ENCODE measurements around the gene LRRC36.

The LRRC36 gene

GRCh38 chr16:67294171-67294757 lies 32.4 kb upstream of the LRRC36 start:
- Histone ChIP-seq H3K27me3 (no peaks in the 10 kb centered on the region), H3K9ac (no peak overlapping the region), H3K4me1 (peaks cover 5% of the 10 kb centered on the region), H3K4me3 (no peak overlapping the region), H4K20me1 (no peaks in the 10 kb centered on the region), H3K9me3 (no peaks in the 10 kb centered on the region), H3K27ac (no peak overlapping the region), H3K36me3 (no peaks in the 10 kb centered on the region), H3K4me2 (no peak overlapping the region)
- TF ChIP-seq Cebpa-rat (IDR thresholded peaks at IDR 0.05): no peak

GRCh38 chr16:67294938-67295361 lies 31.7 kb upstream of the LRRC36 start:
- Histone ChIP-seq H3K4me1 (no peaks in the 10 kb centered on the region; the same call in 1 of the 2 replicates), H3K9ac (no peak overlapping the region), H4K20me1 (no peaks in the 10 kb centered on the region), H3K4me3 (no peak overlapping the region), H3K27me3 (no peaks in the 10 kb centered on the region), H3K36me3 (no peaks in the 10 kb centered on the region), H3K27ac (no peak overlapping the region), H3K9me3 (no peaks in the 10 kb centered on the region), H3K4me2 (no peak overlapping the region)
- no peak for TF ChIP-seq Cebpa-rat (IDR thresholded peaks at IDR 0.05)

- Histone ChIP-seq H3K4me3 (no peak overlapping the region), H3K27me3 (no peaks in the 10 kb centered on the region), H3K4me1 (no peaks in the 10 kb centered on the region), H3K4me2 (no peak overlapping the region), H3K36me3 (no peaks in the 10 kb centered on the region), H3K9me3 (no peaks in the 10 kb centered on the region), H4K20me1 (no peaks in the 10 kb centered on the region), H3K27ac (no peak overlapping the region), H3K9ac (no peak overlapping the region)
- no peak for TF ChIP-seq Cebpa-rat (IDR thresholded peaks at IDR 0.05)
These were observed 30.2 kb upstream of the LRRC36 start for GRCh38 chr16:67296420-67296819.

- no peaks in the 10 kb centered on the region for H3K36me3 ChIP-seq
- no peak overlapping the region for H3K4me2 ChIP-seq
- no peaks in the 10 kb centered on the region for H4K20me1 ChIP-seq
- no peaks in the 10 kb centered on the region for H3K4me1 ChIP-seq
- no peak for TF ChIP-seq Cebpa-rat (IDR thresholded peaks at IDR 0.05)
- no peak overlapping the region for H3K9ac ChIP-seq
- H3K9me3 ChIP-seq: no peaks in the 10 kb centered on the region
- H3K27ac ChIP-seq: no peak overlapping the region
- no peaks in the 10 kb centered on the region for H3K27me3 ChIP-seq
- H3K4me3 ChIP-seq: no peak overlapping the region
These were observed 28.3 kb upstream of the LRRC36 start for GRCh38 chr16:67298277-67298676.

GRCh38 chr16:67299269-67299668 lies 27.3 kb upstream of the LRRC36 start:
- no peak for TF ChIP-seq Cebpa-rat (IDR thresholded peaks at IDR 0.05)
- Histone ChIP-seq H3K4me2 (no peak overlapping the region), H3K9me3 (no peaks in the 10 kb centered on the region), H3K9ac (no peak overlapping the region), H3K27me3 (no peaks in the 10 kb centered on the region), H4K20me1 (no peaks in the 10 kb centered on the region), H3K4me3 (no peak overlapping the region), H3K27ac (no peak overlapping the region), H3K36me3 (no peaks in the 10 kb centered on the region), H3K4me1 (no peaks in the 10 kb centered on the region)

GRCh38 chr16:67301080-67301782 lies 25.4 kb upstream of the LRRC36 start:
- Histone ChIP-seq H3K27me3 (no peaks in the 10 kb centered on the region), H3K27ac (no peak overlapping the region), H3K4me1 (no peaks in the 10 kb centered on the region), H3K9ac (no peak overlapping the region), H3K4me2 (no peak overlapping the region), H3K36me3 (no peaks in the 10 kb centered on the region), H3K9me3 (no peaks in the 10 kb centered on the region), H3K4me3 (no peak overlapping the region), H4K20me1 (no peaks in the 10 kb centered on the region)
- no peak for TF ChIP-seq Cebpa-rat (IDR thresholded peaks at IDR 0.05)

- Histone ChIP-seq H3K27me3 (no peaks in the 10 kb centered on the region), H3K4me1 (no peaks in the 10 kb centered on the region), H3K9me3 (no peaks in the 10 kb centered on the region), H4K20me1 (no peaks in the 10 kb centered on the region), H3K4me2 (no peak overlapping the region), H3K9ac (no peak overlapping the region), H3K27ac (no peak overlapping the region), H3K4me3 (no peak overlapping the region), H3K36me3 (no peaks in the 10 kb centered on the region)
- TF ChIP-seq Cebpa-rat (IDR thresholded peaks at IDR 0.05): no peak
These were observed 24.5 kb upstream of the LRRC36 start for GRCh38 chr16:67302076-67302475.

GRCh38 chr16:67302970-67303369 lies 23.6 kb upstream of the LRRC36 start:
- TF ChIP-seq Cebpa-rat (IDR thresholded peaks at IDR 0.05): no peak
- Histone ChIP-seq H3K4me1 (no peaks in the 10 kb centered on the region), H3K36me3 (no peaks in the 10 kb centered on the region), H3K4me3 (no peak overlapping the region), H3K9me3 (no peaks in the 10 kb centered on the region), H3K27me3 (no peaks in the 10 kb centered on the region), H4K20me1 (no peaks in the 10 kb centered on the region), H3K27ac (no peak overlapping the region), H3K9ac (no peak overlapping the region), H3K4me2 (no peak overlapping the region)

GRCh38 chr16:67304020-67304419 lies 22.6 kb upstream of the LRRC36 start:
- H3K4me3 ChIP-seq: no peak overlapping the region
- no peak overlapping the region for H3K4me2 ChIP-seq
- H3K27ac ChIP-seq: no peak overlapping the region
- H3K27me3 ChIP-seq: no peaks in the 10 kb centered on the region
- no peaks in the 10 kb centered on the region for H3K36me3 ChIP-seq
- no peak overlapping the region for H3K9ac ChIP-seq
- no peak for TF ChIP-seq Cebpa-rat (IDR thresholded peaks at IDR 0.05)
- H3K4me1 ChIP-seq: no peaks in the 10 kb centered on the region
- no peaks in the 10 kb centered on the region for H4K20me1 ChIP-seq
- H3K9me3 ChIP-seq: no peaks in the 10 kb centered on the region

- no peak for TF ChIP-seq Cebpa-rat (IDR thresholded peaks at IDR 0.05)
These were observed 21.2 kb upstream of the LRRC36 start for GRCh38 chr16:67305216-67306071.

More at GRCh38 chr16:67305216-67306071, 21.2 kb upstream of the LRRC36 start:
- Histone ChIP-seq H3K27me3 (no peaks in the 10 kb centered on the region), H3K36me3 (no peaks in the 10 kb centered on the region), H3K9me3 (no peaks in the 10 kb centered on the region), H3K4me3 (no peak overlapping the region), H3K9ac (no peak overlapping the region), H3K27ac (no peak overlapping the region), H3K4me2 (no peak overlapping the region), H4K20me1 (no peaks in the 10 kb centered on the region), H3K4me1 (no peaks in the 10 kb centered on the region)

All from BLaER1 (cell line).